Smooth muscle cell (in vitro differentiated cells): ENCODE data around the gene AARS2. TPM values are rescaled to one million over a fixed set of nuclear protein-coding genes. Genes with fewer than 3 reads are reported as not detected.
"Not testable (repeated sequence)": the region's sequence is repeated elsewhere in the genome, so short reads cannot be mapped to it uniquely, and the experiment has no call there.

Source experiments
- DNase-seq: peaks from one replicate; lab custom pipeline; 2025; ENCODE audit not compliant: unreplicated experiment; lab: John Stamatoyannopoulos, UW
- H2AFZ ChIP-seq: fragments of 200-600 bp; sonication (generic); 2 replicates; pipeline ENCODE4 v1.6.0; 2016; ENCODE audit warnings: antibody characterized with exemption, low read depth, mild to moderate bottlenecking
- H3F3A ChIP-seq: fragments of 200-600 bp; sonication (generic); 2 replicates; pipeline ENCODE4 v1.6.0; 2017; ENCODE audit warnings: antibody characterized with exemption, low read depth
- H3K27ac ChIP-seq: fragments of 200-600 bp; sonication (generic); 2 replicates; pipeline ENCODE4 v1.5.1; 2016; ENCODE audit warnings: low read depth, mild to moderate bottlenecking
- H3K27me3 ChIP-seq: fragments of 200-600 bp; sonication (generic); 2 replicates; pipeline ENCODE4 v1.6.1; 2016; ENCODE audit warnings: low read depth, mild to moderate bottlenecking
- H3K36me3 ChIP-seq: fragments of 200-600 bp; sonication (generic); 2 replicates; pipeline ENCODE4 v1.5.1; 2016; ENCODE audit warnings: low read depth
- H3K4me1 ChIP-seq: fragments of 200-600 bp; sonication (generic); 2 replicates; pipeline ENCODE4 v1.5.1; 2016; ENCODE audit warnings: low read depth
- H3K4me2 ChIP-seq: fragments of 200-600 bp; sonication (generic); 2 replicates; pipeline ENCODE4 v1.6.0; 2016; ENCODE audit warnings: mild to moderate bottlenecking
- H3K4me3 ChIP-seq: fragments of 200-600 bp; sonication (generic); 2 replicates; pipeline ENCODE4 v1.5.1; 2016; ENCODE audit warnings: mild to moderate bottlenecking
- H3K79me2 ChIP-seq: fragments of 200-600 bp; sonication (generic); 2 replicates; pipeline ENCODE4 v1.6.0; 2016; ENCODE audit warnings: low read depth, mild to moderate bottlenecking
- H3K9ac ChIP-seq: fragments of 200-600 bp; sonication (generic); 2 replicates; pipeline ENCODE4 v1.6.0; 2016; ENCODE audit warnings: low read depth
- H3K9me3 ChIP-seq: fragments of 200-600 bp; sonication (generic); replicated peaks from 2 replicates; pipeline ENCODE4 v1.5.1; 2016; ENCODE audit warnings: low read depth
- H4K20me1 ChIP-seq: fragments of 200-600 bp; sonication (generic); 2 replicates; pipeline ENCODE4 v1.6.0; 2016; ENCODE audit warnings: low read depth
- WGBS: methylation state at CpG from one replicate; pipeline ENCODE4 v1.1.7; 2016; ENCODE audit warnings: low lambda C conversion rate; 5-methylcytosine and 5-hydroxymethylcytosine counted together
- polyA plus RNA-seq: library from polyadenylated mRNA; unstranded; fragments of >200 nt; fragmentation: Nextera tagmentation; extraction: Ambion mirVana; gene quantifications from 2 replicates; pipeline ENCODE4 v1.2.1, GENCODE V29; 2016
- total RNA-seq: library from RNA; depleted of rRNA; stranded (reverse); fragments of >200 nt; gene quantifications from 2 replicates; pipeline ENCODE4 v1.2.3, GENCODE V29; 2014
- TF ChIP-seq, protein P1 (sequence below): fragments of 200-600 bp; sonication (generic); IDR thresholded peaks from 2 replicates; pipeline ENCODE4 v1.5.1; 2017; ENCODE audit warnings: borderline replicate concordance, mild to moderate bottlenecking, antibody characterized with exemption; ENCODE audit not compliant: insufficient read depth, poor library complexity, severe bottlenecking

The AARS2 gene
- total and polyA plus RNA-seq, 2 experiments from 2014 or later = 7.5 to 15.1 TPM

DNA sequence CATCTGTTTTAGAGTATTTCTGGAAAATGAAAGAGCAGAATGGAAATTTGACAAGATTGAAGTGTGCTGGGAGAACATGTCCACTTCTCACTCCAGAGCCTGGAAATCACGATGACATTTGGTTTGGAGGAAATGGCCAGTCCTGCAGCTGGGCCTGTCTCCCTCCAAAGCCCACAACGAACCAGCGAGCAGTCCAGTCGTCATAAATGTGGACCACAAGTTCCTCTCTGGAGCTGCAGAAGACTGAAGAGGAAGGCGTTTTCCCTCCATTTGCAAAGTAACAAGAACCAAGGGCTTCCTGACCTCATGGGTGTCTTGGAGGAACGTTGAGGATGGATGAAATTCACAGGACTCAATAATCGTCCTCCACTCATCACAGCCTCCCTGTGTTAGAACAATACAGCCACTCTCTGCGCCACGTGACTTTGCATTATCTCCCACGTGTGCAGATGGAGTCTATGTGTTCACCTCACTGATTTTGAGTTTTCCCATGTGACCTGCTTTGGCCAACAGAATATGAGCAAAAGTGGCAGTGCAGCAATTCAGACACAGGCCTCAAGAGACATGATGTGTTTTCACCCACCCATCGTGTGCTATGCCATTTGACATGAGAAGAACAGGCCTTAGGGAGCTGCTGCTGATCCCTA is 20.2 kb upstream of the AARS2 start:
- H3K4me3 ChIP-seq = no peak overlapping the region
- no peaks in the 10 kb centered on the region for H3F3A ChIP-seq
- no peak overlapping the region for H2AFZ ChIP-seq
- H3K27ac ChIP-seq = no peak overlapping the region
- H3K4me1 ChIP-seq = no peaks in the 10 kb centered on the region
- TF ChIP-seq, protein P1, sequence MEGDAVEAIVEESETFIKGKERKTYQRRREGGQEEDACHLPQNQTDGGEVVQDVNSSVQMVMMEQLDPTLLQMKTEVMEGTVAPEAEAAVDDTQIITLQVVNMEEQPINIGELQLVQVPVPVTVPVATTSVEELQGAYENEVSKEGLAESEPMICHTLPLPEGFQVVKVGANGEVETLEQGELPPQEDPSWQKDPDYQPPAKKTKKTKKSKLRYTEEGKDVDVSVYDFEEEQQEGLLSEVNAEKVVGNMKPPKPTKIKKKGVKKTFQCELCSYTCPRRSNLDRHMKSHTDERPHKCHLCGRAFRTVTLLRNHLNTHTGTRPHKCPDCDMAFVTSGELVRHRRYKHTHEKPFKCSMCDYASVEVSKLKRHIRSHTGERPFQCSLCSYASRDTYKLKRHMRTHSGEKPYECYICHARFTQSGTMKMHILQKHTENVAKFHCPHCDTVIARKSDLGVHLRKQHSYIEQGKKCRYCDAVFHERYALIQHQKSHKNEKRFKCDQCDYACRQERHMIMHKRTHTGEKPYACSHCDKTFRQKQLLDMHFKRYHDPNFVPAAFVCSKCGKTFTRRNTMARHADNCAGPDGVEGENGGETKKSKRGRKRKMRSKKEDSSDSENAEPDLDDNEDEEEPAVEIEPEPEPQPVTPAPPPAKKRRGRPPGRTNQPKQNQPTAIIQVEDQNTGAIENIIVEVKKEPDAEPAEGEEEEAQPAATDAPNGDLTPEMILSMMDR = no peak
- no peaks in the 10 kb centered on the region for H4K20me1 ChIP-seq
- DNase-seq = no peak
- no peak overlapping the region for H3K4me2 ChIP-seq
- no peaks in the 10 kb centered on the region for H3K79me2 ChIP-seq
- no peak overlapping the region for H3K9ac ChIP-seq
- no peaks in the 10 kb centered on the region for H3K36me3 ChIP-seq
- H3K9me3 ChIP-seq = no peaks in the 10 kb centered on the region
- H3K27me3 ChIP-seq = peaks cover 37% of the 10 kb centered on the region
- 92% methylated on average over 11 of the region's 11 CpGs for WGBS

DNA sequence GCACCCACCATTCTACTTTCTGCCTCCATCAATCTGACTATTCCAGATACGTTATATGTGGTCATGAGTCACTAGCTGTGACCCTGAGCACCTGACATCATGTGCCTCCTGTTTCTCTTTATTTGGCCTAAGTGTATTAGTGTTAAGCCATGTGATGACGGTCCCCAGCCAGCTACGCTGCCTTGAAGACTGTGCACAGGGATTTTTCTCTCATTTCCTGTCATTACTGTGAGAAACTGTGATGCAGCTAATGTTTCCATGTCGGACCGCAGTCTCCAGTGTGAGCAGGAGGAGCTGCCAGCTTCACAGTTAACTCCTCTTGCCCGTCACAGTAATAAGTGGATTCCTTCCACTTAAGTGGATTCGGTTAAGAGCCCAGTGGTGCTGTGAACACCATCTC is 19.4 kb upstream of the AARS2 start:
- Histone ChIP-seq H3K79me2 (no peaks in the 10 kb centered on the region), H4K20me1 (no peaks in the 10 kb centered on the region), H3K4me3 (no peak overlapping the region), H3K9me3 (no peaks in the 10 kb centered on the region), H3F3A (no peaks in the 10 kb centered on the region), H3K4me1 (peaks cover 1% of the 10 kb centered on the region), H3K36me3 (no peaks in the 10 kb centered on the region), H3K4me2 (no peak overlapping the region), H3K9ac (no peak overlapping the region), H3K27ac (no peak overlapping the region), H2AFZ (no peak overlapping the region), H3K27me3 (peaks cover 37% of the 10 kb centered on the region)
- WGBS = 26% methylated on average over 7 of the region's 7 CpGs
- TF ChIP-seq, protein P1 = no peak
- no peak for DNase-seq

DNA sequence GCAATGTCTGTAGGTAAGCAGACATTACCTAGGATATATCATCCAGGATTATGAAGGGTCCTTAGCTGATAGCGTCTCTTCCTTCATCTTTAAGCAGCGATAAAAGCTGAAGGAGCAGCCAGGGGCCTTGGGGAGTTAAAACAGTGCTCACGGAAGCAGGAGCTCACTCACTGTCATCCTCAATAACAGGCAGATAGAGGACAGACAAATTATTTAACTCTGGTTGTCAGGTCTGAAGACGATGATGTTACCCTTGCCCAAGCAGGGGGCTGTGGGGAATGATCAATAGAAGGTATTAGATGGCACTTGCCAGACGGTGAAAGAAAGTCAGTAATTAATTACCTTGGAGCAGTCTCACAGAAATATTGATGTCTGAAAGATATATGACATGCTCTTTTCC is 16.7 kb upstream of the AARS2 start:
- Histone ChIP-seq H3K79me2 (no peaks in the 10 kb centered on the region), H3K27ac (no peak overlapping the region), H3F3A (no peaks in the 10 kb centered on the region), H3K36me3 (no peaks in the 10 kb centered on the region), H3K27me3 (peaks cover 24% of the 10 kb centered on the region), H4K20me1 (no peaks in the 10 kb centered on the region), H3K9me3 (no peaks in the 10 kb centered on the region), H3K9ac (no peak overlapping the region), H3K4me1 (peaks cover 3% of the 10 kb centered on the region), H3K4me3 (no peak overlapping the region), H2AFZ (no peak overlapping the region), H3K4me2 (no peak overlapping the region)
- 74% methylated on average over 5 of the region's 5 CpGs for WGBS
- TF ChIP-seq, protein P1 = no peak
- DNase-seq = no peak

DNA sequence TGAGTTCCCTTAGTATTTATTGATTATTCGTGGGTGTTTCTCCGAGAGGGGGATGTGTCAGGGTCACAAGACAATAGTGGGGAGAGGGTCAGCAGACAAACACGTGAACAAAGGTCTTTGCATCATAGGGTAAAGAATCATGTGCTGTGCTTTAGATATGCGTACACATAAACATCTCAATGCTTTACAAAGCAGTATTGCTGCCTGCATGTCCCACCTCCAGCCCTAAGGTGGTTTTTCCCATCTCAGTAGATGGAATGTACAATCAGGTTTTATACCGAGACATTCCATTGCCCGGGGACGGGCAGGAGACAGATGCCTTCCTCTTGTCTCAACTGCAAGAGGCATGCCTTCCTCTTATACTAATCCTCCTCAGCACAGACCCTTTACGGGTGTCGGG is 15.1 kb upstream of the AARS2 start:
- DNase-seq, H3K36me3 ChIP-seq, H2AFZ ChIP-seq, H3K79me2 ChIP-seq, H3F3A ChIP-seq, H3K4me2 ChIP-seq, H3K4me3 ChIP-seq, H3K27ac ChIP-seq, H4K20me1 ChIP-seq, H3K9me3 ChIP-seq, H3K9ac ChIP-seq, H3K4me1 ChIP-seq: not testable (repeated sequence)
- 48% methylated on average over 7 of the region's 9 CpGs for WGBS
- peaks cover 24% of the 10 kb centered on the region for H3K27me3 ChIP-seq
